HCT116 (cell line): ENCODE measurements around the gene TIMM44.

Source experiments
- CTCF ChIP-seq, 3 experiments: fragments of 200-600 bp in 1 of 3; sonication (generic) in 1 of 3; IDR thresholded peaks in 2 of 3; conservative IDR thresholded peaks in 1 of 3; 2 replicates each; pipeline ENCODE4 v1.5.1; 2012 to 2017; ENCODE audit warnings: low read depth in 2 of 3, low read length in 2 of 3, antibody characterized with exemption in 1 of 3, borderline replicate concordance in 1 of 3, control low read depth in 1 of 3, mild to moderate bottlenecking in 1 of 3, mixed read lengths in 1 of 3, mixed run types in 1 of 3, moderate library complexity in 1 of 3; ENCODE audit not compliant: insufficient read depth in 1 of 3
- MAX ChIP-seq: IDR thresholded peaks from 2 replicates; pipeline ENCODE4 v1.6.1; 2012
- RAD21 ChIP-seq: IDR thresholded peaks from 2 replicates; pipeline ENCODE4 v1.6.1; 2012; ENCODE audit warnings: low read depth, mild to moderate bottlenecking

- TF ChIP-seq MAX, result no peak
- TF ChIP-seq CTCF (IDR thresholded peaks at IDR 0.05 in 2 of 3, conservative IDR thresholded peaks at IDR 0.05 in 1 of 3; ENCODE audit: borderline replicate concordance in 1 of 3, insufficient read depth in 1 of 3, low read depth in 2 of 3, low read length in 2 of 3), result no peak
- TF ChIP-seq RAD21, result no peak
These were observed 61.6 kb downstream of the TIMM44 start for GRCh38 chr19:7881910-7882309.
